Adrenal gland (tissue), 12 donors: ENCODE results near the gene ALG6. TPM values are rescaled to one million over a fixed set of nuclear protein-coding genes. Genes with fewer than 3 reads are reported as not detected.
"Not testable (repeated sequence)": the region's sequence is repeated elsewhere in the genome, so short reads cannot be mapped to it uniquely, and the experiment has no call there.

Experiments used
- DNase-seq, 7 donors: peaks; one replicate each; pipeline ENCODE4 v3.0.0-alpha.2; 2019 to 2020
- H3K27ac ChIP-seq, 5 donors: fragments of 200-600 bp; sonication (generic) in 4 of 5; 1 replicate in 3 of 5; 2 replicates in 2 of 5; pipeline versions ENCODE4 v1.5.1 to v1.8.0; 2016 to 2020; ENCODE audit warnings: mild to moderate bottlenecking in 1 of 5
- H3K27me3 ChIP-seq: fragments of 200-600 bp; 2 replicates; pipeline ENCODE4 v1.8.0; 2021
- H3K36me3 ChIP-seq, 2 donors: fragments of 200-600 bp; replicated peaks in 1 of 2; 1 replicate in 1 of 2; 2 replicates in 1 of 2; pipeline versions ENCODE4 v1.5.1 to v1.8.0; 2018 to 2022
- H3K4me1 ChIP-seq, 2 donors: fragments of 200-600 bp; replicated peaks in 1 of 2; 1 replicate in 1 of 2; 2 replicates in 1 of 2; pipeline versions ENCODE4 v1.5.1 to v1.8.0; 2018 to 2021
- H3K4me3 ChIP-seq, 4 donors: fragments of 200-600 bp; sonication (generic) in 3 of 4; one replicate each; pipeline ENCODE4 v1.5.1; 2016 to 2018
- H3K9me3 ChIP-seq, 3 donors: fragments of 200-600 bp; sonication (generic) in 1 of 3; replicated peaks in 1 of 3; 1 replicate in 2 of 3; 2 replicates in 1 of 3; pipeline versions ENCODE4 v1.5.1 to v1.8.0; 2016 to 2021
- POLR2A ChIP-seq, 2 donors: fragments of 450-650 bp; IDR thresholded peaks; one replicate each; pipeline ENCODE4 v1.6.1; 2017; ENCODE audit warnings: antibody characterized with exemption in 2 of 2, mild to moderate bottlenecking in 2 of 2, moderate library complexity in 1 of 2
- WGBS, 4 donors: extraction: QIAGEN DNeasy Blood & Tissue Kit in 2 of 4; methylation state at CpG; one replicate each; pipeline versions ENCODE4 v1.1.5 to v1.1.7; 2013 to 2017; 5-methylcytosine and 5-hydroxymethylcytosine counted together
- intact Hi-C, 2 donors: fragments of 100-400 bp; cut with DNase I; formaldehyde crosslinking; loops; one replicate each; pipeline versions ENCODE4 v1.14.1 to v1.15.0; 2022 to 2023
- polyA plus RNA-seq, 3 donors: library from polyadenylated mRNA; stranded (reverse); fragments of 200-250 nt in 2 of 3; fragments of 350-450 nt in 1 of 3; fragmentation: Illumina TruSeq in 1 of 3; extraction: RNeasy Lipid Tissue Mini Kit (QIAGEN cat#74804) in 1 of 3; gene quantifications; one replicate each; pipeline ENCODE4 v1.2.3, GENCODE V29; 2013 to 2014
- total RNA-seq, 9 donors: library from RNA; depleted of rRNA in 4 of 9; stranded (reverse); fragments of >200 nt in 4 of 9; fragments of 120-200 nt in 1 of 9; fragmentation: NEBNext Ultra II Directional in 1 of 9; extraction: Animal tissue kit (Norgen Biotek cat#: 25700) in 1 of 9; gene quantifications; one replicate each; pipeline versions ENCODE4 v1.1.0 to v1.2.4, GENCODE V29; 2013 to 2023
- TF ChIP-seq, protein P1 (sequence below), 6 experiments: fragments of 450-650 bp in 4 of 6; fragments of 200-600 bp in 2 of 6; sonication (generic) in 1 of 6; IDR thresholded peaks; 1 replicate in 5 of 6; 2 replicates in 1 of 6; pipeline versions ENCODE4 v1.5.1 to v1.8.0; 2016 to 2021; ENCODE audit warnings: antibody characterized with exemption in 6 of 6, mild to moderate bottlenecking in 2 of 6, moderate library complexity in 1 of 6
- donor health status: healthy with polysubstance abuse.
- donor health status: Bipolar disorder and iron deficiency.
- donor health status: DM: yes; HTN: yes; CAD: no.
- donor health status: DM: no; HTN: no; CAD: no.
- donor health status: DM: no; HTN: no; CAD: no.
- donor health status: DM: yes; HTN: yes; CAD: no.

ALG6 gene
- total and polyA plus RNA-seq, 12 donors, result 7.8 to 29.3 (median 12.0) TPM

DNA sequence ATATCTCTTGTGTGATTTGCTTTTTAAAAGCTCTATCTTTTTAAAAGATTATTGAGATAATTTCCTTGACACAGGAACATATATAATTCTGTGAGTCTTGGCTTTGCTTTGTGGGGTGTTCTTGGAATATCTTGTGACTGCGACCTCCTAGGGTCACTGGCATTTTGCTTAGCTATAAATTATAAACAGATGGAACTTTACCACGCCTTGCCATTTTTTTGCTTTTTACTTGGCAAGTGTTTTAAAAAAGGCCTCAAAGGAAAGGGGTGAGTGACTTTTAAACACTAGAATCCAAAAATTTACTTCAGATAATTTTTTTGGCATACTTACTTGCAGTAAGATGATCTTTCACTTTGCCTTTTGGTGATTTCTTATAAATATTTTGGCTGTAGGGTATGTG is 43.6 kb downstream of the ALG6 start:
- H3K4me3 ChIP-seq, result no peak overlapping the region
- TF ChIP-seq, protein P1, sequence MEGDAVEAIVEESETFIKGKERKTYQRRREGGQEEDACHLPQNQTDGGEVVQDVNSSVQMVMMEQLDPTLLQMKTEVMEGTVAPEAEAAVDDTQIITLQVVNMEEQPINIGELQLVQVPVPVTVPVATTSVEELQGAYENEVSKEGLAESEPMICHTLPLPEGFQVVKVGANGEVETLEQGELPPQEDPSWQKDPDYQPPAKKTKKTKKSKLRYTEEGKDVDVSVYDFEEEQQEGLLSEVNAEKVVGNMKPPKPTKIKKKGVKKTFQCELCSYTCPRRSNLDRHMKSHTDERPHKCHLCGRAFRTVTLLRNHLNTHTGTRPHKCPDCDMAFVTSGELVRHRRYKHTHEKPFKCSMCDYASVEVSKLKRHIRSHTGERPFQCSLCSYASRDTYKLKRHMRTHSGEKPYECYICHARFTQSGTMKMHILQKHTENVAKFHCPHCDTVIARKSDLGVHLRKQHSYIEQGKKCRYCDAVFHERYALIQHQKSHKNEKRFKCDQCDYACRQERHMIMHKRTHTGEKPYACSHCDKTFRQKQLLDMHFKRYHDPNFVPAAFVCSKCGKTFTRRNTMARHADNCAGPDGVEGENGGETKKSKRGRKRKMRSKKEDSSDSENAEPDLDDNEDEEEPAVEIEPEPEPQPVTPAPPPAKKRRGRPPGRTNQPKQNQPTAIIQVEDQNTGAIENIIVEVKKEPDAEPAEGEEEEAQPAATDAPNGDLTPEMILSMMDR (IDR thresholded peaks at IDR 0.05), result no peak
- TF ChIP-seq POLR2A (IDR thresholded peaks at IDR 0.05), result no peak
- intact Hi-C loops, result no loop called here
- H3K4me1 ChIP-seq, result no peaks in the 10 kb centered on the region
- H3K9me3 ChIP-seq, result no peaks in the 10 kb centered on the region
- WGBS, 4 donors, result 60 to 78% (median 61%) methylated on average over 2 of the region's 2 CpGs
- DNase-seq, result no peak
- no peak overlapping the region for H3K27ac ChIP-seq
- no peaks in the 10 kb centered on the region for H3K27me3 ChIP-seq
- H3K36me3 ChIP-seq, result peaks cover 0 to 4% of the 10 kb centered on the region in 2 donors

- Histone ChIP-seq H3K27ac (no peak overlapping the region), H3K4me1 (no peaks in the 10 kb centered on the region), H3K9me3 (no peaks in the 10 kb centered on the region), H3K36me3 (peaks cover 0 to 4% of the 10 kb centered on the region in 2 donors), H3K4me3 (no peak overlapping the region), H3K27me3 (no peaks in the 10 kb centered on the region)
- DNase-seq, result no peak
- TF ChIP-seq POLR2A (IDR thresholded peaks at IDR 0.05), result no peak
- TF ChIP-seq, protein P1 (IDR thresholded peaks at IDR 0.05), result no peak
- WGBS, 4 donors, result 81 to 94% (median 85%) methylated on average over 1 of the region's 1 CpG
- intact Hi-C loops, result no loop called here
Observed at GRCh38 chr1:63413394-63413793, 46.0 kb downstream of the ALG6 start.

GRCh38 chr1:63414691-63415365 is 47.4 kb downstream of the ALG6 start:
- Histone ChIP-seq H3K36me3 (peaks cover 0 to 4% of the 10 kb centered on the region in 2 donors), H3K27me3 (no peaks in the 10 kb centered on the region), H3K27ac (no peak overlapping the region), H3K4me3 (no peak overlapping the region), H3K9me3 (no peaks in the 10 kb centered on the region), H3K4me1 (no peaks in the 10 kb centered on the region)
- no peak for DNase-seq
- WGBS, 4 donors, result 85 to 95% (median 88%) methylated on average over 3 of the region's 3 CpGs
- intact Hi-C loops, result no loop called here
- TF ChIP-seq, protein P1 (IDR thresholded peaks at IDR 0.05), result no peak
- TF ChIP-seq POLR2A (IDR thresholded peaks at IDR 0.05), result no peak

DNA sequence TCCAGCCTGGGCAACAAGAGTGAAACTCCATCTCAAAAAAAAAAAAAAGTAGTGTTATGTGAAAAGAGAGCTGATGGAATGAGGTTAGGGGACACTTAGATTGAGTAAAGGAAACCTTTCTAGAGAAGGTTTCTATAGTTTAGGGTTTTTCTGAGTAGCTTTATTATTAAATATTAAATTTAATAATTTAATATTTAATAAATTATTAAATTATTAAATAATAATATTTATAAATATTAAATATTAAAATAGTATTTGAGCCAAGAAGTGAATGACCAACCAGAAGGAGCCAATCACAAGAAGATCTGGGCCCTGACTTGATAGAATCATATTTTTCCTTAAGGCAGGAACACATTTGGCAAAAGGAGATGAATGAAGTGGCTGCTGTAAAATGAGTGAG is 50.7 kb downstream of the ALG6 start:
- Histone ChIP-seq H3K27ac (no peak overlapping the region), H3K4me3 (no peak overlapping the region), H3K36me3 (peaks cover 0 to 4% of the 10 kb centered on the region in 2 donors), H3K27me3 (no peaks in the 10 kb centered on the region), H3K4me1 (no peaks in the 10 kb centered on the region), H3K9me3 (no peaks in the 10 kb centered on the region)
- intact Hi-C loops, result no loop called here
- no peak for TF ChIP-seq POLR2A (IDR thresholded peaks at IDR 0.05)
- TF ChIP-seq, protein P1 (IDR thresholded peaks at IDR 0.05), result no peak
- no peak for DNase-seq

DNA sequence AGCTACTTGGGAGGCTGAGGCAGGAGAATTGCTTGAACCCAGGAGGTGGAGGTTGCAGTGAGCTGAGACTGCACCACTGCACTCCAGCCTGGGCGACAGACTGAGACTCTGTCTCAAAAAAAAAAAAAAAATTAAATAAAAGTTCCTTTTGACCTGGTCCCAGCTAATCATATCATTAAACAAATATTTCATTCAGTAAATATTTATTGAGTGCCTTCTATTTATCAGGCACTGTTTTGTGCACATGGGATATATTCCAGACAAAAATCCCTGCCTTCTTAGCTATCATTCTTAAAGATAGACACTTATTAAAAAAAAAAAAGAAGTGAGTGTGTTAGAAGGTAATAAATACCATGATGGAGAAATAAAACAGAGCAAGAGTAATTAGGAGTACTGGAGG is 53.3 kb downstream of the ALG6 start:
- 84 to 100% (median 98%) methylated on average over 1 of the region's 1 CpG for WGBS, 4 donors
- H3K27ac ChIP-seq, H3K9me3 ChIP-seq, H3K36me3 ChIP-seq, H3K4me1 ChIP-seq, H3K4me3 ChIP-seq, H3K27me3 ChIP-seq, intact Hi-C loops, DNase-seq: not testable (repeated sequence)
